Vagina (tissue), 2 donors: Measurements from ENCODE around the gene HIPK2. TPM values are rescaled to one million over a fixed set of nuclear protein-coding genes. Genes with fewer than 3 reads are reported as not detected.

ENCODE experiments used
- DNase-seq, 2 donors: peaks; one replicate each; pipeline ENCODE4 v3.0.0-alpha.2; 2017; ENCODE audit errors: extremely low spot score in 2 of 2
- H3K27ac ChIP-seq: fragments of 200-600 bp; sonication (generic); one replicate; pipeline ENCODE4 v1.5.1; 2019
- H3K27me3 ChIP-seq: fragments of 200-600 bp; sonication (generic); one replicate; pipeline ENCODE4 v1.5.1; 2019
- H3K36me3 ChIP-seq, 2 donors: fragments of 200-600 bp; sonication (generic); one replicate each; pipeline ENCODE4 v1.5.1; 2017 to 2019
- H3K4me1 ChIP-seq: fragments of 200-600 bp; sonication (generic); one replicate; pipeline ENCODE4 v1.5.1; 2019
- H3K4me3 ChIP-seq, 2 donors: fragments of 200-600 bp; sonication (generic); 1 replicate in 1 of 2; 2 replicates in 1 of 2; pipeline ENCODE4 v1.5.1; 2016 to 2019
- H3K9me3 ChIP-seq: fragments of 200-600 bp; sonication (generic); one replicate; pipeline ENCODE4 v1.5.1; 2019
- POLR2A ChIP-seq, 2 donors: fragments of 450-650 bp; IDR thresholded peaks; one replicate each; pipeline ENCODE4 v1.6.1; 2017; ENCODE audit warnings: antibody characterized with exemption in 2 of 2, mild to moderate bottlenecking in 2 of 2, moderate library complexity in 2 of 2
- POLR2AphosphoS5 ChIP-seq, 2 donors: sonication (generic); formaldehyde crosslinking; IDR thresholded peaks; one replicate each; pipeline ENCODE4 v1.9.0; 2017; ENCODE audit warnings: antibody characterized with exemption in 2 of 2, mild to moderate bottlenecking in 2 of 2, low read depth in 1 of 2; ENCODE audit not compliant: insufficient read depth in 1 of 2
- intact Hi-C: fragments of 100-400 bp; cut with DNase I; formaldehyde crosslinking; loops from one replicate; pipeline ENCODE4 v1.15.1; 2023
- total RNA-seq: library from RNA; depleted of rRNA; stranded (reverse); fragments of >200 nt; gene quantifications from one replicate; pipeline ENCODE4 v1.2.3, GENCODE V29; 2016
- TF ChIP-seq, protein P1 (sequence below), 3 experiments: fragments of 450-650 bp in 2 of 3; fragments of 200-600 bp in 1 of 3; sonication (generic) in 1 of 3; IDR thresholded peaks; one replicate each; pipeline ENCODE4 v1.5.1; 2017 to 2019; ENCODE audit warnings: antibody characterized with exemption in 3 of 3, mild to moderate bottlenecking in 2 of 3, moderate library complexity in 2 of 3

Gene HIPK2
- total RNA-seq, 1 donor from 2014 or later: 21.9 TPM

DNA sequence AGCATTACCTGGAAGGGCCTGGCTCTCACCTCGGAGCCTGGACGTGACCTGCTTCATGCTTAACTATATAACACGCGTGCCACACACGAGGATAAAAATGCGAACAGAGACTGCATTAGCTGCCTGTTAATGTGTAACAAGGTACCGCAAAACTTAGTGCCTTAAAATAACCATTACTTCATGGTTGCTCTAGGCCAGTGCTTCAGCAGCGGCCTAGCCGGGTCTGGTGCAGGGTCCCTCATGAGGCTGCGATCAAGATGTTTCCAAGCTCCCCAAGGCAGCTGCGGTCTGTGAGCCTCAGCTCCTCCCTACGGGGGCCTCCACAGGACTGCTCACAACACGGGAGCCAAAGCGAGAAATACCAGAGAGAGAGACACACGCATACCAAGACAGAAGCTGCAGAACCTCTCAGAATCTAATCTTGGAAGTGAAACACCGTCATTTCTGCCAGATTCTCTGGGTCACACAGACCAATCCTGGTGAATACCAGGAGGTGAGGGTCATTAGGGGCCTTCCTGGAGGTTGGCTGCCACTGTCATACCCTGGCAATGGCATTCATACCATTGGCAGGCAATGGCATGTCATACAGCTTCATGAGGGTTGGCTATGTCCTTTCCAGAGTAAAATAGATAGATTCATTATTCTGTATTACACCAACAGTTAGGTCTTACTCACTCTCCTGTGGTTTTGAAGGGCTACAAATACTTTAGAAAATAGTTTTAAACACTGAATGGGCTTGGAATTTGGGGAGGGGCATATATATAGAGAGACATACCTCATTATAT is 94.5 kb downstream of the HIPK2 start:
- no peak for DNase-seq
- Histone ChIP-seq H3K9me3 (no peaks in the 10 kb centered on the region), H3K27me3 (no peaks in the 10 kb centered on the region), H3K4me1 (peaks cover 25% of the 10 kb centered on the region), H3K4me3 (no peak overlapping the region), H3K36me3 (no peaks in the 10 kb centered on the region), H3K27ac (no peak overlapping the region)
- TF ChIP-seq, protein P1, sequence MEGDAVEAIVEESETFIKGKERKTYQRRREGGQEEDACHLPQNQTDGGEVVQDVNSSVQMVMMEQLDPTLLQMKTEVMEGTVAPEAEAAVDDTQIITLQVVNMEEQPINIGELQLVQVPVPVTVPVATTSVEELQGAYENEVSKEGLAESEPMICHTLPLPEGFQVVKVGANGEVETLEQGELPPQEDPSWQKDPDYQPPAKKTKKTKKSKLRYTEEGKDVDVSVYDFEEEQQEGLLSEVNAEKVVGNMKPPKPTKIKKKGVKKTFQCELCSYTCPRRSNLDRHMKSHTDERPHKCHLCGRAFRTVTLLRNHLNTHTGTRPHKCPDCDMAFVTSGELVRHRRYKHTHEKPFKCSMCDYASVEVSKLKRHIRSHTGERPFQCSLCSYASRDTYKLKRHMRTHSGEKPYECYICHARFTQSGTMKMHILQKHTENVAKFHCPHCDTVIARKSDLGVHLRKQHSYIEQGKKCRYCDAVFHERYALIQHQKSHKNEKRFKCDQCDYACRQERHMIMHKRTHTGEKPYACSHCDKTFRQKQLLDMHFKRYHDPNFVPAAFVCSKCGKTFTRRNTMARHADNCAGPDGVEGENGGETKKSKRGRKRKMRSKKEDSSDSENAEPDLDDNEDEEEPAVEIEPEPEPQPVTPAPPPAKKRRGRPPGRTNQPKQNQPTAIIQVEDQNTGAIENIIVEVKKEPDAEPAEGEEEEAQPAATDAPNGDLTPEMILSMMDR (IDR thresholded peaks at IDR 0.05): no peak
- TF ChIP-seq POLR2A (IDR thresholded peaks at IDR 0.05) (no peak), POLR2AphosphoS5 (IDR thresholded peaks at IDR 0.05; ENCODE audit: insufficient read depth in 1 of 2, low read depth in 1 of 2) (no peak)
- intact Hi-C loops: no loop called here

DNA sequence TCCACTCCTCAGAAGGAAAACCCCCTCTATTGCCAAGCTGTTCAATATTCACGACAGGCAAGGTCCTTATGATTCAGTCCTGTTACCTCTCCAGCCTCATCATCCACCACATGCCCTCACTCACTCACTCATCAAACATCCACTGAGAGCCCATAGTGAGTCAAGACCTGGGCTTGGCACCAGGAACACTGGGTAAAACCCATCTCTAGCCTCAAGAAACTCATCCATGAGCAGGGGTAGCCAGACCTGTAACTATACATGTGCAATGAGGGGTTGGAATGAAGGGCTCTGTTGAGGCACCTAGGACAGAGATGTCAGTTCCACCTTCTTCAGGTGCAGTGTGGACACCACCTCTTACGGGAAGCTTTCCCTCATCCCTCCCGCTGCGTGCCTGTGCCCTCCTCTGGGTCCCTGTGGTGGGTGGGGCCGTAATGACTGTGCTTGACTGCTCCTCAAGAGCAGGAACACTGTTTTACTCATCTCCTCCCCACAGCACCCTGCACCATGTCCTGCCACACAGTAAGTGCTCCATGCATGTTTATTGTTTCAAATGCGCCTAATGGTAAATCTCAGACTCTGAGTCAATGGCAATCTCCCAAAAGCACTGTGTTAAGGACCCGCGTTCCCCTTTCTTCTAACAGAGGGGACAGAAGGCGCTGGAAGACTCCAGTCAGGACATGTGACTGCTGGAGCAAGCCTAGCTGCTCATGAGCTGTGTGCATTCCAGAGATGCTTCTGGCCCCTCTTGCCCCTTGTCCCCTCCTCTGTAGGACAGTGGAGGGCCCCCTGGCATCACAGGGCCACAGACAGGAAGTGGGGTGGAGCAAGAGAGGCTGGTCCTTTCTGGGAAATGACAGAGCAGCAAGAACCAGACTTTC is 95.4 kb downstream of the HIPK2 start:
- peaks cover 25% of the 10 kb centered on the region for H3K4me1 ChIP-seq
- intact Hi-C loops: no loop called here
- no peaks in the 10 kb centered on the region for H3K27me3 ChIP-seq
- H3K4me3 ChIP-seq: no peak overlapping the region
- TF ChIP-seq POLR2AphosphoS5 (IDR thresholded peaks at IDR 0.05; ENCODE audit: insufficient read depth in 1 of 2, low read depth in 1 of 2): no peak
- TF ChIP-seq, protein P1 (IDR thresholded peaks at IDR 0.05): no peak
- no peak for DNase-seq
- H3K27ac ChIP-seq: no peak overlapping the region
- no peaks in the 10 kb centered on the region for H3K9me3 ChIP-seq
- no peaks in the 10 kb centered on the region for H3K36me3 ChIP-seq

DNA sequence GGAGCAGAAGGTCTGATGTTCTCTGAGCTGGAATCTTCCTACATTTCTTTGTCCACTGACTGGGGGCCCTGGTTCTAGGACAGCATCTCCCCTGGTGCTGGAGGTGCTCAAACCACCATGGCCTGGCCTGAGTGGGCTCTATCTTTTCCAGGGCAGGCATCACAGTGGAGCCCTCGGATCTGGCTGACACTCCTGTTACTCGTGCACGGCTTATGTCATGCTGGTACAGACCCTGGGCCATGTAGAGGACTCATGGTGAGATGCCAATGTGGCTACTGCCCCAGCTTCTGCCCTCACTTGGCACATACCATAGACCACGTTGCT is 96.0 kb downstream of the HIPK2 start:
- intact Hi-C loops: no loop called here
- Histone ChIP-seq H3K27ac (no peak overlapping the region), H3K9me3 (no peaks in the 10 kb centered on the region)

DNA sequence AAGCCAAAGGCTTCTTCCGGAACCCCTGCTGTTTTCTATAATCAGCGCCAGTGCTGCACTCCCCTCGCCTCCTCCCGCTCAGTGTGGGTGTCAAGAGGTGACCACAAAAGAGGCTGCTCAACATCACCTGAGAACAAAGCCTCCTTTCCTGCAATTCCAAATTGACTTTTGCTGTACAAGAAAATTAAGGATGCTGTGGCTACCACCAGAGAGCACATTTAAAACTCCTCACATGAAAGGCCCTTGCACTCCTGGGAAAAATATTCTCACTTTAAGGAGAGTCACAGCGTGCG is 96.4 kb downstream of the HIPK2 start:
- Histone ChIP-seq H3K36me3 (no peaks in the 10 kb centered on the region), H3K27ac (peak overlapping the region; percentile 14), H3K4me3 (no peak overlapping the region), H3K9me3 (no peaks in the 10 kb centered on the region), H3K4me1 (peaks cover 25% of the 10 kb centered on the region), H3K27me3 (no peaks in the 10 kb centered on the region)
- intact Hi-C loops: no loop called here
- no peak for TF ChIP-seq POLR2A (IDR thresholded peaks at IDR 0.05)
- no peak for TF ChIP-seq POLR2AphosphoS5 (IDR thresholded peaks at IDR 0.05; ENCODE audit: insufficient read depth in 1 of 2, low read depth in 1 of 2)
- TF ChIP-seq, protein P1 (IDR thresholded peaks at IDR 0.05): no peak
- no peak for DNase-seq

More for the DNA sequence above, 96.0 kb downstream of the HIPK2 start:
- no peaks in the 10 kb centered on the region for H3K36me3 ChIP-seq
- H3K4me1 ChIP-seq: peaks cover 25% of the 10 kb centered on the region
- no peak overlapping the region for H3K4me3 ChIP-seq
- no peak for TF ChIP-seq POLR2A (IDR thresholded peaks at IDR 0.05)
- TF ChIP-seq POLR2AphosphoS5 (IDR thresholded peaks at IDR 0.05; ENCODE audit: insufficient read depth in 1 of 2, low read depth in 1 of 2): no peak
- TF ChIP-seq, protein P1 (IDR thresholded peaks at IDR 0.05): no peak
- H3K27me3 ChIP-seq: no peaks in the 10 kb centered on the region
- DNase-seq: no peak
